ENCODE results near the gene TNFRSF21. TPM values are rescaled to one million over a fixed set of nuclear protein-coding genes. Genes with fewer than 3 reads are reported as not detected.
A peak's percentile ranks its signal among the peaks of the same experiment; 100 is the strongest.

The TNFRSF21 gene
- total and polyA plus RNA-seq, 10 of the 15 experiments (the other 5 are each of a cell fraction or from before 2014, with no cell fraction given), result 0.09 to 1.0 (median 0.27) TPM

DNA sequence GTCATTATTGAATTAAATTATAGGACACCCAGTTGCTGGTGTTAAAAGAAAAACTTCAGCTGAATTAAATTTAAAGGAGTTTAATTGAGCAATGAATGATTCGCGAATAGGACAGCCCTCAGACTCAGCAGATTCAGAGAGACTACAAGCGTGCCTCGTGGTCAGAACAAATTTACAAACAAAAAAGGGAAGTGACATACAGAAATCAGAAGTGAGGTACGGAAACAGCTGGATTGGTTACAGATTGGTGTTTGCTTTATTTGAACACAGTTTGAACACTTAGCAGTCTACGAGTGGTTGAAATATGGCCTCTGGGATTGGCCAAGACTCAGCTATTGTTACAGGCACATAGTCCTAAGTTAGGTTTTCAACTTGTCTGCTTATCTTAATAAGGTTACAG lies 25.8 kb upstream of the TNFRSF21 start (continued):
- TF ChIP-seq SIN3A (IDR thresholded peaks at IDR 0.05; ENCODE audit: low read depth, low read length) (no peak), FOXK2 (IDR thresholded peaks at IDR 0.05) (no peak), BHLHE40 (IDR thresholded peaks at IDR 0.05; ENCODE audit: borderline replicate concordance in 1 of 2, low read depth in 2 of 2, low read length in 1 of 2) (peak in 1 of 2 experiments; percentile 39; a peak in 1 of 4 replicates), ATF2 (IDR thresholded peaks at IDR 0.05; ENCODE audit: low read length) (peak; percentile 30; the same call in 1 of the 2 replicates), PAX5 (IDR thresholded peaks at IDR 0.05; ENCODE audit: borderline replicate concordance, low read depth, low read length) (peak; percentile 16; the same call in 1 of the 2 replicates)
- TF ChIP-seq, protein P1, sequence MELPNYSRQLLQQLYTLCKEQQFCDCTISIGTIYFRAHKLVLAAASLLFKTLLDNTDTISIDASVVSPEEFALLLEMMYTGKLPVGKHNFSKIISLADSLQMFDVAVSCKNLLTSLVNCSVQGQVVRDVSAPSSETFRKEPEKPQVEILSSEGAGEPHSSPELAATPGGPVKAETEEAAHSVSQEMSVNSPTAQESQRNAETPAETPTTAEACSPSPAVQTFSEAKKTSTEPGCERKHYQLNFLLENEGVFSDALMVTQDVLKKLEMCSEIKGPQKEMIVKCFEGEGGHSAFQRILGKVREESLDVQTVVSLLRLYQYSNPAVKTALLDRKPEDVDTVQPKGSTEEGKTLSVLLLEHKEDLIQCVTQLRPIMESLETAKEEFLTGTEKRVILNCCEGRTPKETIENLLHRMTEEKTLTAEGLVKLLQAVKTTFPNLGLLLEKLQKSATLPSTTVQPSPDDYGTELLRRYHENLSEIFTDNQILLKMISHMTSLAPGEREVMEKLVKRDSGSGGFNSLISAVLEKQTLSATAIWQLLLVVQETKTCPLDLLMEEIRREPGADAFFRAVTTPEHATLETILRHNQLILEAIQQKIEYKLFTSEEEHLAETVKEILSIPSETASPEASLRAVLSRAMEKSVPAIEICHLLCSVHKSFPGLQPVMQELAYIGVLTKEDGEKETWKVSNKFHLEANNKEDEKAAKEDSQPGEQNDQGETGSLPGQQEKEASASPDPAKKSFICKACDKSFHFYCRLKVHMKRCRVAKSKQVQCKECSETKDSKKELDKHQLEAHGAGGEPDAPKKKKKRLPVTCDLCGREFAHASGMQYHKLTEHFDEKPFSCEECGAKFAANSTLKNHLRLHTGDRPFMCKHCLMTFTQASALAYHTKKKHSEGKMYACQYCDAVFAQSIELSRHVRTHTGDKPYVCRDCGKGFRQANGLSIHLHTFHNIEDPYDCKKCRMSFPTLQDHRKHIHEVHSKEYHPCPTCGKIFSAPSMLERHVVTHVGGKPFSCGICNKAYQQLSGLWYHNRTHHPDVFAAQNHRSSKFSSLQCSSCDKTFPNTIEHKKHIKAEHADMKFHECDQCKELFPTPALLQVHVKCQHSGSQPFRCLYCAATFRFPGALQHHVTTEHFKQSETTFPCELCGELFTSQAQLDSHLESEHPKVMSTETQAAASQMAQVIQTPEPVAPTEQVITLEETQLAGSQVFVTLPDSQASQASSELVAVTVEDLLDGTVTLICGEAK (IDR thresholded peaks at IDR 0.05; ENCODE audit: borderline replicate concordance), result peak; percentile 36; the same call in 1 of the 2 replicates

GRCh38 chr6:47334334-47334733 lies 24.6 kb upstream of the TNFRSF21 start:
- H3K27ac ChIP-seq (ENCODE audit: control insufficient read depth, insufficient read depth), result no peak overlapping the region
- H3K79me2 ChIP-seq (ENCODE audit: control insufficient read depth, insufficient read depth, low read length), result no peaks in the 10 kb centered on the region
- POLR2A ChIA-PET, result no interaction called here
- 0 out of 4 replicates have a peak, but pooled peaks cover 0 to 2% of the 10 kb centered on the region in 2 experiments for H3K27me3 ChIP-seq (replicated peaks in 1 of 2; ENCODE audit: control insufficient read depth in 2 of 2, insufficient read depth in 2 of 2, low read length in 1 of 2)
- no peaks in the 10 kb centered on the region for H4K20me1 ChIP-seq (ENCODE audit: control insufficient read depth, insufficient read depth)
- BruUV-seq (replicated peaks), result no TSS peak
- peaks cover 6% of the 10 kb centered on the region for H3K4me1 ChIP-seq (ENCODE audit: control insufficient read depth, insufficient read depth, low read length)
- in situ Hi-C loops (cut with MboI) (no loop called here), intact Hi-C loops (cut with micrococcal nuclease; ENCODE audit: unreplicated experiment) (no loop called here)
- H3K9ac ChIP-seq (ENCODE audit: control insufficient read depth, insufficient read depth, low read length), result no peak overlapping the region
- DNase-seq (ENCODE audit: low read depth, low spot score) (no peak), ATAC-seq (no peak), FAIRE-seq (no peak)
- no peak overlapping the region for H3K4me2 ChIP-seq (ENCODE audit: control insufficient read depth, insufficient read depth)
- no peaks in the 10 kb centered on the region for H3K9me3 ChIP-seq (replicated peaks; ENCODE audit: control insufficient read depth, insufficient read depth, low read length)
- SMC1A ChIA-PET (ENCODE audit: uncharacterized antibody, unreplicated experiment), result interaction anchor here (0.6 kb wide), 1 partner anchor 12 kb away, joined by 3 read pairs; no protein-coding TSS in a partner anchor
- RAD21 ChIA-PET (ENCODE audit: unreplicated experiment), result no interaction called here
- H2AFZ ChIP-seq (ENCODE audit: control insufficient read depth, low read depth, low read length), result no peak overlapping the region
- H3K4me3 ChIP-seq, result no peak overlapping the region
- CTCF ChIA-PET, result no interaction called here
- no peaks in the 10 kb centered on the region for H3K36me3 ChIP-seq (ENCODE audit: control insufficient read depth in 2 of 2, insufficient read depth in 2 of 2, low read length in 1 of 2)
- no peak for TF ChIP-seq RAD51 (IDR thresholded peaks at IDR 0.05)
- no peak for TF ChIP-seq DPF2 (IDR thresholded peaks at IDR 0.05)
- TF ChIP-seq, protein P2, sequence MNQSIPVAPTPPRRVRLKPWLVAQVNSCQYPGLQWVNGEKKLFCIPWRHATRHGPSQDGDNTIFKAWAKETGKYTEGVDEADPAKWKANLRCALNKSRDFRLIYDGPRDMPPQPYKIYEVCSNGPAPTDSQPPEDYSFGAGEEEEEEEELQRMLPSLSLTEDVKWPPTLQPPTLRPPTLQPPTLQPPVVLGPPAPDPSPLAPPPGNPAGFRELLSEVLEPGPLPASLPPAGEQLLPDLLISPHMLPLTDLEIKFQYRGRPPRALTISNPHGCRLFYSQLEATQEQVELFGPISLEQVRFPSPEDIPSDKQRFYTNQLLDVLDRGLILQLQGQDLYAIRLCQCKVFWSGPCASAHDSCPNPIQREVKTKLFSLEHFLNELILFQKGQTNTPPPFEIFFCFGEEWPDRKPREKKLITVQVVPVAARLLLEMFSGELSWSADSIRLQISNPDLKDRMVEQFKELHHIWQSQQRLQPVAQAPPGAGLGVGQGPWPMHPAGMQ (IDR thresholded peaks at IDR 0.05; ENCODE audit: borderline replicate concordance), result no peak
- TF ChIP-seq, protein P3, sequence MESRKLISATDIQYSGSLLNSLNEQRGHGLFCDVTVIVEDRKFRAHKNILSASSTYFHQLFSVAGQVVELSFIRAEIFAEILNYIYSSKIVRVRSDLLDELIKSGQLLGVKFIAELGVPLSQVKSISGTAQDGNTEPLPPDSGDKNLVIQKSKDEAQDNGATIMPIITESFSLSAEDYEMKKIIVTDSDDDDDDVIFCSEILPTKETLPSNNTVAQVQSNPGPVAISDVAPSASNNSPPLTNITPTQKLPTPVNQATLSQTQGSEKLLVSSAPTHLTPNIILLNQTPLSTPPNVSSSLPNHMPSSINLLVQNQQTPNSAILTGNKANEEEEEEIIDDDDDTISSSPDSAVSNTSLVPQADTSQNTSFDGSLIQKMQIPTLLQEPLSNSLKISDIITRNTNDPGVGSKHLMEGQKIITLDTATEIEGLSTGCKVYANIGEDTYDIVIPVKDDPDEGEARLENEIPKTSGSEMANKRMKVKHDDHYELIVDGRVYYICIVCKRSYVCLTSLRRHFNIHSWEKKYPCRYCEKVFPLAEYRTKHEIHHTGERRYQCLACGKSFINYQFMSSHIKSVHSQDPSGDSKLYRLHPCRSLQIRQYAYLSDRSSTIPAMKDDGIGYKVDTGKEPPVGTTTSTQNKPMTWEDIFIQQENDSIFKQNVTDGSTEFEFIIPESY (IDR thresholded peaks at IDR 0.05), result no peak
- TF ChIP-seq SPI1 (IDR thresholded peaks at IDR 0.05; ENCODE audit: borderline replicate concordance, insufficient read depth, low read depth, low read length), result no peak
